AG04449 (cell line): Measurements from ENCODE around the gene YWHAE.
"Not testable (repeated sequence)": the region's sequence is repeated elsewhere in the genome, so short reads cannot be mapped to it uniquely, and the experiment has no call there.

Source experiments
- CTCF ChIA-PET: fragments of 350-600 bp; formaldehyde crosslinking; extraction: SDS; loops from one replicate; lab custom pipeline; 2021; ENCODE audit warnings: antibody characterized with exemption; lab: Yijun Ruan, JAX
- POLR2A ChIA-PET: fragments of 400-600, 350-600 bp; formaldehyde crosslinking; extraction: SDS; loops from one replicate; lab custom pipeline; 2020; ENCODE audit warnings: antibody characterized with exemption, inconsistent platforms; lab: Yijun Ruan, JAX
- DNase-seq: peaks from one replicate; pipeline ENCODE4 v3.0.0-alpha.2; 2010; ENCODE audit warnings: low read depth, low spot score
- H3K4me3 ChIP-seq: 2 replicates; pipeline ENCODE4 v1.5.1; 2011; ENCODE audit warnings: low read depth, mild to moderate bottlenecking, control low read depth, low read length
- TF ChIP-seq, protein P1 (sequence below): IDR thresholded peaks from one replicate; pipeline ENCODE4 v1.5.1; 2011; ENCODE audit warnings: mild to moderate bottlenecking, moderate library complexity, low read length, control low read depth, inconsistent platforms; ENCODE audit not compliant: insufficient read depth; ENCODE audit errors: missing control alignments

Gene YWHAE

DNA sequence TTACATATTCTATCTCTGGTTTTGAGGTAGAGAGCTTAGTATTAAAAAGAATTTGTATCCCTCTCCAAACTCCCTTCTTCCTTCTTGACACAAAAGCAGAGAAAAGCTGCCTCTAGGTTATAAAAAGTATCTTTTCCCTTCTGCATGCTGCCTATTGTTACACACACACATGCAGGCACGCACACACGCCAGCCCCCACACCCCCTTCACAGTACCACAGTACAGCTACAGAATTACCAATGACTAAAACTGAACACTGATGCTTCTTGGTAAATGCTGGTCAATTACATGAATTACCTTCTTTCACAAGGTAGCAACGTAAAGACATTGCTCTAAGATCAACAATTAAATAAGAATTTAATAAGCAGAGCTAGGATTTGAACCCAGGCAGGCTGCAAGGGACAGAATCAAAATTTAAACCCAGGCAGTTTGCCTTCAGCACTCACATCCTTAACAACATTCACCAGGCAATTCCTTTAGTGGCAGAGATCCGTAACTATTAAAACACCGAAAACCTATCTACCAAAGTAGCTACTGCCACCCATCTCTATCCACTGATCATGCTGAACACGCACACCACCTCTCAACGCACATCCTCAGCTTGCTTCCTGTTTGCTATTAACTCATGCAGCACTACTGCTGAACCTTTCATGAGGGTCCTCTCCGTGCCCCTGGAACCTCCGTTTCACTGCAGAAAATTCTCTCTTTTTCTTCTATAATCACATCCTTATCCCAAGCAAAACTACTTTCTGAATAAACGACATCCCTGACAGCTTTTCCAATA, 37.8 kb downstream of the YWHAE start:
- CTCF ChIA-PET = interaction anchor here (0.9 to 3.4 kb wide), 11 partner anchors 10 to 287 kb away, joined by 3 to 11 read pairs (median 6); partner anchors contain the start of gene CRK
- POLR2A ChIA-PET = interaction anchor here (1.1 to 1.2 kb wide), 2 partner anchors 9 to 154 kb away, joined by 3 read pairs; partner anchors contain the start of gene INPP5K
- DNase-seq = no peak
- no peak overlapping the region for H3K4me3 ChIP-seq
- TF ChIP-seq, protein P1, sequence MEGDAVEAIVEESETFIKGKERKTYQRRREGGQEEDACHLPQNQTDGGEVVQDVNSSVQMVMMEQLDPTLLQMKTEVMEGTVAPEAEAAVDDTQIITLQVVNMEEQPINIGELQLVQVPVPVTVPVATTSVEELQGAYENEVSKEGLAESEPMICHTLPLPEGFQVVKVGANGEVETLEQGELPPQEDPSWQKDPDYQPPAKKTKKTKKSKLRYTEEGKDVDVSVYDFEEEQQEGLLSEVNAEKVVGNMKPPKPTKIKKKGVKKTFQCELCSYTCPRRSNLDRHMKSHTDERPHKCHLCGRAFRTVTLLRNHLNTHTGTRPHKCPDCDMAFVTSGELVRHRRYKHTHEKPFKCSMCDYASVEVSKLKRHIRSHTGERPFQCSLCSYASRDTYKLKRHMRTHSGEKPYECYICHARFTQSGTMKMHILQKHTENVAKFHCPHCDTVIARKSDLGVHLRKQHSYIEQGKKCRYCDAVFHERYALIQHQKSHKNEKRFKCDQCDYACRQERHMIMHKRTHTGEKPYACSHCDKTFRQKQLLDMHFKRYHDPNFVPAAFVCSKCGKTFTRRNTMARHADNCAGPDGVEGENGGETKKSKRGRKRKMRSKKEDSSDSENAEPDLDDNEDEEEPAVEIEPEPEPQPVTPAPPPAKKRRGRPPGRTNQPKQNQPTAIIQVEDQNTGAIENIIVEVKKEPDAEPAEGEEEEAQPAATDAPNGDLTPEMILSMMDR = no peak

DNA sequence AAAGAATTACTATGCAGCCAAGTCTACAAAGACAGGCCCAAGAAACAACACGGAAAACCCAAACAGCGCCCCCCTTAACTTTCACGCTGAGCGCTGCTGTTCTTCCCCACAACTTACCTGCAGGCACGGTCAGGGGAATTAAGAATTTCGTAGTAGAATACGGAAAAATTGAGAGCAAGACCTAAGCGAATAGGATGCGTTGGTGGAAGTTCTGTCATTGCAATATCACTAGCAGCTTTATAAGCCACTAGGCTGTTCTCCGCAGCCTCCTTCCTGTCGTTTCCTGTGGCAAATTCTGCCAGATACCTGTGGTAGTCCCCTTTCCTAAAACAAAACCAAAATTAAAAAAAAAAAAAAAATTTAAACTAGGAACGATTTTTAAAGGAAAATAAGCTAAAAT, 39.0 kb downstream of the YWHAE start:
- no peak overlapping the region for H3K4me3 ChIP-seq
- CTCF ChIA-PET = interaction anchor here (1.3 to 3.4 kb wide), 5 partner anchors 10 to 155 kb away, joined by 3 to 11 read pairs (median 10); no protein-coding TSS in a partner anchor
- POLR2A ChIA-PET = interaction anchor here (1.2 kb wide), 1 partner anchor 155 kb away, joined by 3 read pairs; the partner anchor contains the start of gene INPP5K
- no peak for DNase-seq
- TF ChIP-seq, protein P1 = no peak

DNA sequence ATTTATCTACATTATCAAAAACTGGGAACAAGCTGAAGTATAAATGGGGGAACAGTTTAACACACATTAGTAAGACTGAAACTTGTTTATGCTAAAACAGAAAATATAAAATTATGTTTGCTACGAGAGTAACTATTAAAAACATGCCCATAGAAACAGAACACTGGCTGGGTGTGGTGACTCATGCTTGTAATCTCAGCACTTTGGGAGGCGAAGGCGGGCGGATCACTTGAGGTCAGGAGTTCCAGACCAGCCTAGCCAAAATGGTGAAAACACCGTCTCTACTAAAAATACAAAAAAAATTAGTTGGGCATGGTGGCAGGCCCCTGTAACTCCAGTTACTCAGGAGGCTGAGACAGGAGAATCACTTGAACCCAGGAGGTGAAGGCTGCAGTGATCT, 39.7 kb downstream of the YWHAE start:
- POLR2A ChIA-PET = not testable (repeated sequence)
- CTCF ChIA-PET = interaction anchor here (2.4 kb wide), 1 partner anchor 156 kb away, joined by 8 read pairs; the partner anchor contains the start of gene INPP5K

DNA sequence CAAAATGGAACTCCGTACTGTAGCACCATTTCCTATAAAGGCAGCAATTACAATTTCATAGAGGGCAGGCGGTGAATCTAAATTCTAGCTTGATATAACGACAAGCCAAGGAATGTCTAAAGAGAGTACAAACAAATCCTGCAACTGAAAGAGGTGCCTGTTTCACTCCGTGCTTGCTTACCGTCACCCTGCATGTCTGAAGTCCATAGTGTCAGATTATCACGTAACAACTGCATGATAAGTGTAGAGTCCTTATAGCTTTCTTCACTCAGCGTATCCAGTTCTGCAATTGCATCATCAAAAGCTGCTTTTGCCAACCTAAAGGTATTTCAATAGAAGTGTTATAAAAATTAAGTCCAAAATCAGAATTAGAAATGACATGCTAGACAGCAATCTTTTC, 46.0 kb downstream of the YWHAE start:
- no peak for DNase-seq
- POLR2A ChIA-PET = no interaction called here
- CTCF ChIA-PET = interaction anchor here (1.2 to 2.2 kb wide), 2 partner anchors 11 to 162 kb away, joined by 4 to 14 read pairs; partner anchors contain the start of gene INPP5K
- TF ChIP-seq, protein P1 = no peak
- H3K4me3 ChIP-seq = no peak overlapping the region

More for the DNA sequence above, 39.7 kb downstream of the YWHAE start:
- H3K4me3 ChIP-seq, DNase-seq: not testable (repeated sequence)

DNA sequence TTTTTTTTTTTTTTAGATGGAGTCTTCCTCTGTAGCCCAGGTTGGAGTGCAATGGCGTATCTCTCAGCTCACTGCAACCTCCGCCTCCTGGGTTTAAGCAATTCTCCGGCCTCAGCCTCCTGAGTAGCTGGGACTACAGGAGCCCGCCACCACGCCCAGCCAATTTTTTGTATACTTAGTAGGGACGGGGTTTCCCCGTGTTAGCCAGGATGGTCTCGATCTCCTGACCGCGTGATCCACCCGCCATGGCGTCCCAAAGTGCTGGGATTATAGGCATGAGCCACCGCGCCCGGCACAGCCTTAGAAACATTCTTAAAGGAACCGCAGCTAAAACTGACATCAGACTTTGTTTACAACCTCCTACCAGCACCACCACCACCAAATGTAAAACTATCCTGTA, 47.5 kb downstream of the YWHAE start:
- H3K4me3 ChIP-seq, POLR2A ChIA-PET, DNase-seq: not testable (repeated sequence)
- CTCF ChIA-PET = interaction anchor here (0.8 to 2.6 kb wide), 4 partner anchors 10 to 19 kb away, joined by 3 to 22 read pairs (median 9); no protein-coding TSS in a partner anchor

DNA sequence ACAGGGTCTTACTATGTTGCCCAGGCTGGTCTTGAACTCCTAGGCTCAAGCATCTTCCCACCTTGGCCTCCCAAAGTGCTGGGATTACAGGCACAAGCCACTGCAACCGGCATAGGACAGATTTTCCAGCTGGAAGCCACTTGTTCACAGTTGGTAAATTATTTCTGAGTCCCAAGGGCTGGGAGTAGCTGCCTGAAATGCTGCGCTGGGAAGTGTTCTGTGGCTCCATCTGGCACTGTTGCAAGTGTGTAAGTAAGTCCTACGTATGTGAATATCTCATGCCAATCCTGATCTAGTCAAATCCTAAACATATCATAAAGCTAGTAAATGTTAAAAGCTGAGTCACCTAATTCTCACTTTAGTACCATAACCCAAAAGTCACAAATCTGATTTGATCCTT, 48.1 kb downstream of the YWHAE start:
- DNase-seq = no peak
- TF ChIP-seq, protein P1 = no peak
- ChIA-PET CTCF (interaction anchor here (0.8 to 2.6 kb wide), 6 partner anchors 11 to 21 kb away, joined by 3 to 22 read pairs (median 6); no protein-coding TSS in a partner anchor), POLR2A (no interaction called here)
- no peak overlapping the region for H3K4me3 ChIP-seq

DNA sequence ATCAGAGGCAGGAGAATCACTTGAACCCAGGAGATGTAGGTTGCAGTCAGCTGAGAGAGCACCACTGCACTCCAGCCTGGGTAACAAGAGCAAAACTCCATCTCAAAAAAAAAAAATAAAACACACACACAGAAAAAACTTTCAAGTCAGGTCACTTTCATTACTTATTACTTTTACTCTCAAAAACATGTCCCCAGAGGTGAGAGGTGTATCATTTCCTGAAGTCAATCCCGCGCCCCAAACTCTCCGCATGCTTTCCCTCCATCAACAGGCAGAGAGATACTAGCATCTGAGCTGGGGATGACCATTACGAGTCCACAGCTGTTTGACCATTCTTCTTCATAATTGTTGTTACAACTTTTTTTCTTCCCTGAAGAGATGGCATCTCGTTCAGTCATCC, 48.7 kb downstream of the YWHAE start:
- POLR2A ChIA-PET = no interaction called here
- DNase-seq = no peak
- no peak overlapping the region for H3K4me3 ChIP-seq
- CTCF ChIA-PET = interaction anchor here (1.1 to 2.6 kb wide), 5 partner anchors 11 to 20 kb away, joined by 3 to 22 read pairs (median 8); no protein-coding TSS in a partner anchor
- TF ChIP-seq, protein P1 = no peak
